CD4-positive, alpha-beta T cell (primary cell): ENCODE data around the gene CCDC33. TPM values are rescaled to one million over a fixed set of nuclear protein-coding genes. Genes with fewer than 3 reads are reported as not detected.

Experiments used
- ATAC-seq: fragments of 200-7000 bp; cut with Tn5 transposase; one replicate; pipeline ENCODE4 v1.10.0; 2022; ENCODE audit warnings: mild to moderate bottlenecking; ENCODE audit not compliant: poor library complexity
- CTCF ChIA-PET: fragments of 350-600 bp; sonication (Branson Sonifier 250); formaldehyde crosslinking; loops from one replicate; lab custom pipeline; 2021; ENCODE audit warnings: antibody characterized with exemption, inconsistent platforms; lab: Charles Lee
- POLR2A ChIA-PET: fragments of 350-600 bp; sonication (Branson Sonifier 250); formaldehyde crosslinking; loops from one replicate; lab custom pipeline; 2021; ENCODE audit warnings: antibody characterized with exemption, inconsistent platforms; lab: Charles Lee
- DNase-seq, 14 experiments: peaks; one replicate each; pipeline ENCODE4 v3.0.0-alpha.2; 2013 to 2020; ENCODE audit warnings: mixed read lengths in 2 of 14
- H3K27ac ChIP-seq, 2 donors: one replicate each; pipeline versions ENCODE4 v1.5.1 to v1.7.0; 2013; ENCODE audit warnings: low read length in 2 of 2, low read depth in 1 of 2, mild to moderate bottlenecking in 1 of 2
- H3K27me3 ChIP-seq, 2 experiments: 1 replicate in 1 of 2; 2 replicates in 1 of 2; pipeline versions ENCODE4 v1.6.1 to v1.7.0; 2013; ENCODE audit warnings: low read length in 2 of 2, control low read depth in 1 of 2, mild to moderate bottlenecking in 1 of 2, moderate library complexity in 1 of 2; ENCODE audit not compliant: insufficient read depth in 2 of 2, control insufficient read depth in 1 of 2
- H3K36me3 ChIP-seq: one replicate; pipeline ENCODE4 v1.6.1; 2013; ENCODE audit warnings: low read length, control low read depth; ENCODE audit not compliant: insufficient read depth
- H3K4me1 ChIP-seq: one replicate; pipeline ENCODE4 v1.6.1; 2013; ENCODE audit warnings: low read length, control low read depth; ENCODE audit not compliant: insufficient read depth
- H3K4me3 ChIP-seq: one replicate; pipeline ENCODE4 v1.5.1; 2013; ENCODE audit warnings: mild to moderate bottlenecking, low read length, moderate library complexity
- H3K9me3 ChIP-seq, 2 experiments: 1 replicate in 1 of 2; 2 replicates in 1 of 2; pipeline versions ENCODE4 v1.6.1 to v1.7.0; 2013; ENCODE audit warnings: low read length in 2 of 2, mild to moderate bottlenecking in 2 of 2, control low read depth in 1 of 2, moderate library complexity in 1 of 2; ENCODE audit not compliant: control insufficient read depth in 1 of 2, insufficient read depth in 1 of 2
- H3K27ac Mint-ChIP-seq: one replicate; pipeline ENCODE4 v1.8.0; 2020; ENCODE audit warnings: mixed read lengths
- H3K27me3 Mint-ChIP-seq: one replicate; pipeline ENCODE4 v1.8.0; 2021; ENCODE audit warnings: mixed read lengths
- H3K36me3 Mint-ChIP-seq: one replicate; pipeline ENCODE4 v1.8.0; 2021; ENCODE audit warnings: low read depth, mixed read lengths
- H3K4me1 Mint-ChIP-seq: one replicate; pipeline ENCODE4 v1.8.0; 2021; ENCODE audit warnings: low read depth, mixed read lengths
- H3K4me3 Mint-ChIP-seq: one replicate; pipeline ENCODE4 v1.8.0; 2020; ENCODE audit warnings: mild to moderate bottlenecking, mixed read lengths
- H3K9me3 Mint-ChIP-seq: one replicate; pipeline ENCODE4 v1.8.0; 2020; ENCODE audit warnings: mixed read lengths
- CTCF ChIP-seq: fragments of 200-600 bp; IDR thresholded peaks from one replicate; pipeline ENCODE4 v1.8.0; 2022; ENCODE audit warnings: antibody characterized with exemption, mild to moderate bottlenecking
- intact Hi-C, 2 experiments: fragments of 100-400 bp; cut with DNase I in 1 of 2; cut with micrococcal nuclease in 1 of 2; formaldehyde crosslinking; loops; one replicate each; pipeline versions ENCODE4 v1.15.1 to v1.9.0; 2023 to 2025; cut with DNase I, micrococcal nuclease
- total RNA-seq, 174 experiments: library from RNA in 2 of 174; stranded (reverse) in 2 of 174; gene quantifications; one replicate each; pipeline ENCODE4 v1.2.3 and lab custom pipeline; 2021 to 2026

CCDC33 gene
- total RNA-seq, 2 experiments from 2014 or later = not detected

GRCh38 chr15:74212494-74212893, 23.6 kb upstream of the CCDC33 start:
- Histone ChIP-seq H3K27ac (no peak overlapping the region), H3K4me3 (no peak overlapping the region), H3K36me3 (no peaks in the 10 kb centered on the region), H3K9me3 (no peaks in the 10 kb centered on the region), H3K27me3 (no peaks in the 10 kb centered on the region), H3K4me1 (no peaks in the 10 kb centered on the region)
- Mint-ChIP-seq H3K27me3 (peaks cover 7% of the 10 kb centered on the region), H3K4me3 (no peak overlapping the region), H3K27ac (no peak overlapping the region), H3K36me3 (no peaks in the 10 kb centered on the region), H3K4me1 (no peaks in the 10 kb centered on the region), H3K9me3 (no peaks in the 10 kb centered on the region)
- intact Hi-C loops = no loop called here
- ChIA-PET POLR2A (no interaction called here), CTCF (no interaction called here)
- ATAC-seq (no peak), DNase-seq (no peak)
- TF ChIP-seq CTCF = no peak

GRCh38 chr15:74213858-74214284, 22.3 kb upstream of the CCDC33 start:
- no peak overlapping the region for H3K27ac ChIP-seq
- H3K36me3 Mint-ChIP-seq = no peaks in the 10 kb centered on the region
- no peaks in the 10 kb centered on the region for H3K9me3 ChIP-seq
- ATAC-seq = no peak
- H3K4me1 ChIP-seq = no peaks in the 10 kb centered on the region
- intact Hi-C loops = no loop called here
- peaks cover under 1% of the 10 kb centered on the region for H3K27me3 Mint-ChIP-seq
- no peak for TF ChIP-seq CTCF
- no peaks in the 10 kb centered on the region for H3K9me3 Mint-ChIP-seq
- H3K4me3 ChIP-seq = no peak overlapping the region
- H3K4me3 Mint-ChIP-seq = no peak overlapping the region
- no peaks in the 10 kb centered on the region for H3K4me1 Mint-ChIP-seq
- no peaks in the 10 kb centered on the region for H3K27me3 ChIP-seq
- no peaks in the 10 kb centered on the region for H3K36me3 ChIP-seq
- DNase-seq = no peak
- H3K27ac Mint-ChIP-seq = no peak overlapping the region
- ChIA-PET CTCF (no interaction called here), POLR2A (no interaction called here)

- no peaks in the 10 kb centered on the region for H3K27me3 ChIP-seq
- intact Hi-C loops = no loop called here
- ATAC-seq = no peak
- Mint-ChIP-seq H3K4me1 (no peaks in the 10 kb centered on the region), H3K27me3 (peaks cover 5% of the 10 kb centered on the region), H3K9me3 (no peaks in the 10 kb centered on the region), H3K27ac (no peak overlapping the region), H3K4me3 (no peak overlapping the region), H3K36me3 (no peaks in the 10 kb centered on the region)
- ChIA-PET POLR2A (no interaction called here), CTCF (no interaction called here)
- no peak for TF ChIP-seq CTCF
- H3K27ac ChIP-seq = no peak overlapping the region
- no peaks in the 10 kb centered on the region for H3K36me3 ChIP-seq
- H3K9me3 ChIP-seq = no peaks in the 10 kb centered on the region
- no peaks in the 10 kb centered on the region for H3K4me1 ChIP-seq
- no peak for DNase-seq
- H3K4me3 ChIP-seq = no peak overlapping the region
Observed at GRCh38 chr15:74214324-74215021, 21.7 kb upstream of the CCDC33 start.
